ENCODE data around the gene UBR4.

DNA sequence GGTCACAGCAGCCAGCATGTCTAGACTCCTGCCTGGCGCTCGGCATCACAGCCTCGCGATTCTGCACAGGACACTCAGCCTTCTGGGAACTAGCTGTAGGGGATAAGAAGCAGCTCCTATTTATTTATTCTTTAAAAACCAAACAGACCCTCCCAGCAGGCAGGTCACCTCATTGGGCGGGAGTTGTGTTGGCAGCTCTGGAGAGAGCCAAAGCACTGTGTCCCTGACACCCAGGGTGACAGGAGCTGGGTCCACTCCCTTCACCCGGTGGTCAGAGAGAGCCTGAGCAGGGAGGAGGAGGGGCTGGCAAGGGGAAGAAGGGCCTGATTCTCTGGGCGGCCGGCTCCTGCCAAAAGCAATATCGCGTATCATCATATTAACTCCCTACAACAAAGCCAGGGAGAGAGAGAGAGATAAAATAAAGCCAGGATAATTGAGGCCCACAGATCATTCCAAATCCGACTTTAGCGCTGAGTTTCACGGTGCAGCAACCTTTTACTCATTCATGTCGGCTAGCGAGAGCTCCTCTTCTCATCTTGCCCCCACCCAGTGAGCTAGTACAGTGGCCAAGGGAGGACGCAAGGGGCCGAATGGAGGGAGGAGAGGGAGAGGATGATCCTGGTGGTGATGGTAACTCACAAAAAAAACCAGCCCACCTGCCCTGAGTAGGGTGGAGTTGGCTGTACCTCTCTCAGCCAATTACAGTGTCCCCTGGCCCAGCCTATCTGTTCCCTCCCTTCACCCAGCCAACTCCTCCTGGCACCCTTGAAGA lies 173.8 kb downstream of the UBR4 start:
- TF ChIP-seq, protein P1, sequence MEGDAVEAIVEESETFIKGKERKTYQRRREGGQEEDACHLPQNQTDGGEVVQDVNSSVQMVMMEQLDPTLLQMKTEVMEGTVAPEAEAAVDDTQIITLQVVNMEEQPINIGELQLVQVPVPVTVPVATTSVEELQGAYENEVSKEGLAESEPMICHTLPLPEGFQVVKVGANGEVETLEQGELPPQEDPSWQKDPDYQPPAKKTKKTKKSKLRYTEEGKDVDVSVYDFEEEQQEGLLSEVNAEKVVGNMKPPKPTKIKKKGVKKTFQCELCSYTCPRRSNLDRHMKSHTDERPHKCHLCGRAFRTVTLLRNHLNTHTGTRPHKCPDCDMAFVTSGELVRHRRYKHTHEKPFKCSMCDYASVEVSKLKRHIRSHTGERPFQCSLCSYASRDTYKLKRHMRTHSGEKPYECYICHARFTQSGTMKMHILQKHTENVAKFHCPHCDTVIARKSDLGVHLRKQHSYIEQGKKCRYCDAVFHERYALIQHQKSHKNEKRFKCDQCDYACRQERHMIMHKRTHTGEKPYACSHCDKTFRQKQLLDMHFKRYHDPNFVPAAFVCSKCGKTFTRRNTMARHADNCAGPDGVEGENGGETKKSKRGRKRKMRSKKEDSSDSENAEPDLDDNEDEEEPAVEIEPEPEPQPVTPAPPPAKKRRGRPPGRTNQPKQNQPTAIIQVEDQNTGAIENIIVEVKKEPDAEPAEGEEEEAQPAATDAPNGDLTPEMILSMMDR (IDR thresholded peaks at IDR 0.05): no peak
- no peak for TF ChIP-seq EZH2phosphoT487 (IDR thresholded peaks at IDR 0.05; ENCODE audit: borderline replicate concordance, low read depth)
- TF ChIP-seq RFX5 (IDR thresholded peaks at IDR 0.05; ENCODE audit: low read length): no peak
- no peak for TF ChIP-seq TCF12 (IDR thresholded peaks at IDR 0.05)
- no peak for TF ChIP-seq RXRA (IDR thresholded peaks at IDR 0.05; ENCODE audit: borderline replicate concordance, low read depth)
- TF ChIP-seq, protein P2, sequence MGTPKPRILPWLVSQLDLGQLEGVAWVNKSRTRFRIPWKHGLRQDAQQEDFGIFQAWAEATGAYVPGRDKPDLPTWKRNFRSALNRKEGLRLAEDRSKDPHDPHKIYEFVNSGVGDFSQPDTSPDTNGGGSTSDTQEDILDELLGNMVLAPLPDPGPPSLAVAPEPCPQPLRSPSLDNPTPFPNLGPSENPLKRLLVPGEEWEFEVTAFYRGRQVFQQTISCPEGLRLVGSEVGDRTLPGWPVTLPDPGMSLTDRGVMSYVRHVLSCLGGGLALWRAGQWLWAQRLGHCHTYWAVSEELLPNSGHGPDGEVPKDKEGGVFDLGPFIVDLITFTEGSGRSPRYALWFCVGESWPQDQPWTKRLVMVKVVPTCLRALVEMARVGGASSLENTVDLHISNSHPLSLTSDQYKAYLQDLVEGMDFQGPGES (IDR thresholded peaks at IDR 0.05; ENCODE audit: low read depth, low read length): no peak
- no peak for TF ChIP-seq REST (IDR thresholded peaks at IDR 0.05; ENCODE audit: low read depth, low read length)
- no peak for TF ChIP-seq POLR2AphosphoS5 (IDR thresholded peaks at IDR 0.05; ENCODE audit: low read depth, low read length)
- TF ChIP-seq, protein P3, sequence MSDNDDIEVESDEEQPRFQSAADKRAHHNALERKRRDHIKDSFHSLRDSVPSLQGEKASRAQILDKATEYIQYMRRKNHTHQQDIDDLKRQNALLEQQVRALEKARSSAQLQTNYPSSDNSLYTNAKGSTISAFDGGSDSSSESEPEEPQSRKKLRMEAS (IDR thresholded peaks at IDR 0.05; ENCODE audit: low read depth): no peak
- no peak for TF ChIP-seq CHD2 (IDR thresholded peaks at IDR 0.05; ENCODE audit: low read length, partially characterized antibody)
- TF ChIP-seq EP300 (IDR thresholded peaks at IDR 0.05; ENCODE audit: borderline replicate concordance in 1 of 2, low read depth in 1 of 2, low read length in 1 of 2): no peak
